IPS DF 19.7 (cell line): ENCODE data around the gene SLC25A23.

Source experiments
- DNase-seq: peaks from one replicate; pipeline ENCODE4 v3.0.0-alpha.2; 2013; ENCODE audit warnings: low read depth, low spot score

SLC25A23 gene

GRCh38 chr19:6424939-6425731, 34.5 kb downstream of the SLC25A23 start:
- DNase-seq, result peak; percentile 99

GRCh38 chr19:6424195-6424938, 35.2 kb downstream of the SLC25A23 start, which contains the start of gene KHSRP:
Gene KHSRP (minus strand): TSS chr19:6424811. CDS start chr19:6424701, 110 bp downstream.
- no peak for DNase-seq

GRCh38 chr19:6423499-6424194, 35.9 kb downstream of the SLC25A23 start:
- no peak for DNase-seq

DNA sequence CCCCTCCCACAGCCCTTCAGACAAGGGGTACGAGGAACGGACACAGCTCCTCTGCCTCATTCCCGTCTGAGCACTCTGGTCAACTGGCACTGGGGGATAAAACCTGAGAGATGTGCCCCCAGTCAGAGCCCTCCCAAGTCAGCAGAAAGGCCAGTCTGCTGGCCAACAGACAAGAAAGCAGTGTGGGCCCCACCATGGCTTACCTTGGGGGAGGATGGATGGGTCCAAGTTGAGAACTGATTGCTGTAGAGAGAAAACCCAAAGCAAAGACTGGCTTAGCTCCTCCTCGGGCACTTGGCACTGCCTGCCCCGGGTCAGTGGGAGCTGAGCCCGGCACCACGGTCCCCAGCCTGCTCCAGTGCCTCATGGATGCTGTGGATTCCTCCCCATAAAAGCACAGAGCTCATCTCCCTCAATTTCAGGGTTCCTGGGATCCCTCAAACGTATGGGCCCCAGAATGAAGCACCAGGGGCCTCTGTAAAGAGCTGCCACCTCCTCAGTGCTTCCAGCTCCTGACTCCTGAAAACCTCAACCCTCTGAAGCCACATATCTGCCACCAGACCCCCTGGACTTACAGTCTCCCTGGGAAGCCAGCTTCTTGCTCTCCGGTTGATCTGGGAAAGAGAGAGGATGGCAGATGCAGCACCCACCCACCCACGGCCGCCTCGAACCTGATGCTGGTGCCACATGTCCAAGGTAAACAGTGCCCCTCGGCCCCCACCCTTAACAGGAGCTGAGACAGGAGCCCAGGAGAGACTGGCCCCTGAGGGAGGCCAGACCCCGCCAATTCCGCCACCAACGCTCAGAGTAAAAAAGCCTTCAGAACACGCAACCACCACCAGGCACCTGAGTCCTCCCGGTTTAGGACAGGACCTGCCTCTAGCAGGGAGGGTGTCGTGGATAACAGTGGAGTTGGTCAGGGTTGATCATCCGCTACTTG, 38.2 kb downstream of the SLC25A23 start:
- no peak for DNase-seq

- no peak for DNase-seq
Observed at GRCh38 chr19:6418562-6418932, 41.0 kb downstream of the SLC25A23 start.

GRCh38 chr19:6417713-6418561, 41.7 kb downstream of the SLC25A23 start:
- no peak for DNase-seq

DNA sequence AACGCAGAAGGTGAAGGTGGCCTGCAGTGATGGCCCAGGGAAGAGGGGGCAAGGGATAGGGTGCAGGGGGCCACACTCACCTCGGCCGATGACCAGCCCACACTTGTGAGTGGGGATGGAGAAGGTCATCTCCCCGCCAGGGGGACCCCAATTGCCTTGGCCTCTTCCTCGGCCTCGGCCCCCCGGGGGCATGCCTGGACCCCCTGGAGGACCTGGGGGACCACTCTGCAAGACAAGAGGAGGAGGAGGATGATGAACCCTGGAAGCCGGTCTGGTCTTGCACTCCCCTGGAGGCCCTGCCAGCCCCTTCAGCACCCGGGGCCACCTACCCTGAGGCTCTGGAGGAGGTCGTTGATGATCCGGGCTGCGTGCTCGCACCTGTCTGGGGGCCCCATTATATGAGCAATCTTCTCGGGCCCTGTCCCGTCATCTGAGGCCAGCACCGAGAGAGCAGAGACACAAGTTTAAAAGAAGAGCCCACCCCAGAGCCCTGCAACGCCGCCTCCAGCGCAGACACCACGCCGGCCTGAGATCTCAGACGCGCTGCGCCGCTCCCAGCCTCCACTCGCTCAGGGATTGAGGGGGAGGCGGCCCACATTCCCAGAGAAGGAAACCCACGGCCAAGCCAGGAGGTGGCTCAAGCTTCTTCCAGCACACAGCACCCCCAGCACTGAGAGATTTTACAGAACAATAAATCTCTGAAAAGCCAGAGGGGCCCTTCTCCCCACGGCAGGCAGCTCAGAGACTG, 42.8 kb downstream of the SLC25A23 start:
- DNase-seq, result no peak

DNA sequence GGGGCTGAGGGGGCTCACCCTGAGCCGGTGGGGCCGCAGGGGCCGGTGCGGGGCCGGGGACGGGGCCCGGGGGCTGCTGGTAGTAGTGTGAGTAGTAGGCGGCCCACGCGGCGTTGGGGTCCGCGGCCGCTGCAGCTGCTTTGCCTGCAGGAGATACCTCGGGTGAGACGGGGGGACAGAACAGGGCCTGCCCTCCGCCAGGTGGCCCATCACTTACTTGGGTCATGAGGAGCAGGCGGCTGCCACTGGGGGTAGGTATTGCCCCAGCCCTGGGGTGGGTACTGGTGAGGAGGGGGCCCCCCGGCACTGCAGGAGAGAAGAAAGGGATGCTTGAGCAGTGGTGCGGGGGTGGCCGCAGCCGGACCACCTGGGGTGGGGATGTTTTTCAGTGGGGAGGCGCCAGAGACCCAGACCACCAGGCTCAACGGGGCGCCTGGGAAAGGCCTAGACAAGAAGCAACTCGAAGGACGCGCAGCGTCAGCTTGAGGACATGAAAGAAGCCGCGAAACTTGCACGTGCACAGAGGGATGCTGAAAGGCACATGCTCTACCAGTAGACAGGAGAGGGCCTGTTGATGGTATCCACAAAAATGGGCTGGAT, 43.9 kb downstream of the SLC25A23 start:
- no peak for DNase-seq

GRCh38 chr19:6414793-6415590, 44.6 kb downstream of the SLC25A23 start:
- no peak for DNase-seq

GRCh38 chr19:6413721-6414643, 45.6 kb downstream of the SLC25A23 start:
- no peak for DNase-seq

DNA sequence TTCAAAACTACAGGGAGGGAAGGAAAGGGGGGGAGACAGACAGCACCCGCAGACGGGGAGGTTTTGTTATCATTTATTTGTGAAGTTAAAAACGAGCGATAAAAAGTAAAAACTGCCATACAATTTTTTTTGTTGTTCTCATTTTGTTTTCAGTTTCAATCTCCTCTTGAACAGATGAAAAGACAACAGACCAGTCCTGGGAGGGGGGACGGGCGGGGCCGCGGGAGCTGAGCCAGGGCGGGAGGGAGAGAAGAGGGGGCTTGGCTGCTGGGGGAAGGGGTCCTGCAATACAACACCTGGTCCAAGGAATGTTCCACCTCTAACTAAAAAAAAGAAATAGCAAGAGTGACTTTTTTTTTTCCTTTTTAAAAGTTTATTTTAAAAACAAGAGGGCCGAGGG, 46.3 kb downstream of the SLC25A23 start:
- no peak for DNase-seq

GRCh38 chr19:6412447-6413091, 47.0 kb downstream of the SLC25A23 start:
- peak; percentile 30 for DNase-seq

DNA sequence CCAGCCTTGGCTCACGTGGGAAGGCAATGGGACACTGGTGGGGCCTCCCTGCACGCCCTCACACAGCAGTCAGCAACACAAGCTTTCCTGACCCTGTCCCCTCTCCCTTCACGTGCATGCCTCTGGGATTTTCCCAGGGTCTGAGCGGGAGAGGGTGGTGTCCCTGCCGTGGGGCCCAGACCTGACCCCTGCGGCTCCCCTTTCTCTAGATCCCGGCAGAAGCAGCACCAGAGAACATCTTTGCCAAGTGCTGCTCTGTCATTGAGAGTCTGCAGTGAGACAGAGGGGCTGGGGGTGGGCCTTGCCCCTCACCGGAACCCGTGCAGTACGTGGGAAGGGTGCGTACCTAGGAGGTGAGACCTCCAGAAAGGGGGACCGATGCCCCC, 47.5 kb downstream of the SLC25A23 start:
- no peak for DNase-seq

GRCh38 chr19:6409346-6409745, 50.2 kb downstream of the SLC25A23 start:
- no peak for DNase-seq

DNA sequence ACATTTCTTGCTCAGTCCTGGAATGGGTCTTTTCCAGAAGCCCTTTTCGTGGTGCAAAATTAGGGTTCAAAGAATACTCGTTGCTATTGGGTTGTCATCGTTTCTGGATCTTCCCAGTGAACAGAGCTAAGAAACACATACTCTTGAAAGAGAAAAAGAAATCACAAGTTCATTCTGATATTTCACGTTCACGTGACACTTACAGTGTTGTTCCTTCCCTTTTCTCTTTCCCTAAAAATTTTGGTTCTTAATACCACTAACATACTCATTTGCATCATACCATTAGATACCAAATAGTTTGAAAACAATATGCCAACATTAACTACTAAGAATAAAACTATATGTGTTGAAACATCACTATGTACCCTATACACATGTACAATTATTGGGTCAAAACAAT, 53.2 kb downstream of the SLC25A23 start:
- DNase-seq, result no peak

GRCh38 chr19:6402837-6403608, 56.6 kb downstream of the SLC25A23 start:
- no peak for DNase-seq
